Mesothelial cell of epicardium (in vitro differentiated cells): ENCODE data around the gene TGFBR3. TPM values are rescaled to one million over a fixed set of nuclear protein-coding genes. Genes with fewer than 3 reads are reported as not detected.
A peak's percentile ranks its signal among the peaks of the same experiment; 100 is the strongest.

ENCODE experiments used
- DNase-seq, 2 experiments: peaks; one replicate each; pipeline ENCODE4 v3.0.0; 2021; ENCODE audit warnings: low spot score in 2 of 2; ENCODE audit not compliant: unreplicated experiment in 2 of 2
- H3K27ac Mint-ChIP-seq: 2 replicates; pipeline ENCODE4 v1.8.0; 2021; ENCODE audit warnings: mixed read lengths
- H3K27me3 Mint-ChIP-seq: 2 replicates; pipeline ENCODE4 v1.8.0; 2021; ENCODE audit warnings: low read depth, mixed read lengths
- H3K36me3 Mint-ChIP-seq: 2 replicates; pipeline ENCODE4 v1.8.0; 2021; ENCODE audit warnings: mixed read lengths
- H3K4me1 Mint-ChIP-seq: 2 replicates; pipeline ENCODE4 v1.8.0; 2021; ENCODE audit warnings: mixed read lengths
- H3K4me3 Mint-ChIP-seq: 2 replicates; pipeline ENCODE4 v1.8.0; 2021; ENCODE audit warnings: mild to moderate bottlenecking, moderate library complexity, mixed read lengths
- H3K9me3 Mint-ChIP-seq: 2 replicates; pipeline ENCODE4 v1.8.0; 2021; ENCODE audit warnings: mixed read lengths
- total RNA-seq: library from RNA; stranded (reverse); gene quantifications from 3 replicates; pipeline ENCODE4 v1.2.1, GENCODE V29; 2021
- TF ChIP-seq, protein P1 (sequence below): fragments of 200-600 bp; sonication (generic); IDR thresholded peaks from one replicate; pipeline ENCODE4 v1.5.0; 2021; ENCODE audit warnings: antibody characterized with exemption; ENCODE audit not compliant: unreplicated experiment

The TGFBR3 gene
- total RNA-seq, 1 donor from 2014 or later = 20.7 TPM

DNA sequence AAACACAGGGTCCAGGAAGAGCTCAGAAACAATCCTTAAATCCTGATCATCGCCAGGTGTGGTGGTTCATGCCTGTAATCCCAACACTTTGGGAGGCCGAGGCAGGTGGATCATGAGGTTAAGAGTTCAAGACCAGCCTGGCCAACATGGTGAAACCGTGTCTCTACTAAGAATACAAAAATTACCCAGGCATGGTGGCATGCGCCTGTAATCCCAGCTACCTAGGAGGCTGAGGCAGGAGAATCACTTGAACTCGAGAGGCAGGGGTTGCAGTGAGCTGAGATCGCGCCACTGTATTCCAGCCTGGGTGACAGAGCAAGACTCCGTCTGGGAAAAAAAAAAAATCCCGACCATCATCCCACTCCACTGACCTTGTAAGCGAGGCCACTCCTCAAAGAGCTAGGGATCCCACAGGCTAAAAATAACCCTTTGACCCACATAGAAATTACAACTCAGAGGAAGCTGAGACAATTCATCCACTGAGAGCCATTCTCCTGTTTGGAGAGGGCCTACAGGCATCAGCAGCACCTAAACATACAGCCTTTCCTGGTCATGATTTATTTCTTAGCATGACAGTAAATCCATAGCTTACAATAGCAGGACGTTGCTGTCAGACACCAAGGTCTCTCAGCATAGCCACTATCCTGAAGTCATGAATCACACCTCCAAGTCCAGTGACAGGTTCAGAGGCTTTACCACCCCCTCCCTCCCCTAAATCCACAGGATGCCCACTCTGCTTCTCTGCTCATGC lies 66.7 kb downstream of the TGFBR3 start:
- TF ChIP-seq, protein P1, sequence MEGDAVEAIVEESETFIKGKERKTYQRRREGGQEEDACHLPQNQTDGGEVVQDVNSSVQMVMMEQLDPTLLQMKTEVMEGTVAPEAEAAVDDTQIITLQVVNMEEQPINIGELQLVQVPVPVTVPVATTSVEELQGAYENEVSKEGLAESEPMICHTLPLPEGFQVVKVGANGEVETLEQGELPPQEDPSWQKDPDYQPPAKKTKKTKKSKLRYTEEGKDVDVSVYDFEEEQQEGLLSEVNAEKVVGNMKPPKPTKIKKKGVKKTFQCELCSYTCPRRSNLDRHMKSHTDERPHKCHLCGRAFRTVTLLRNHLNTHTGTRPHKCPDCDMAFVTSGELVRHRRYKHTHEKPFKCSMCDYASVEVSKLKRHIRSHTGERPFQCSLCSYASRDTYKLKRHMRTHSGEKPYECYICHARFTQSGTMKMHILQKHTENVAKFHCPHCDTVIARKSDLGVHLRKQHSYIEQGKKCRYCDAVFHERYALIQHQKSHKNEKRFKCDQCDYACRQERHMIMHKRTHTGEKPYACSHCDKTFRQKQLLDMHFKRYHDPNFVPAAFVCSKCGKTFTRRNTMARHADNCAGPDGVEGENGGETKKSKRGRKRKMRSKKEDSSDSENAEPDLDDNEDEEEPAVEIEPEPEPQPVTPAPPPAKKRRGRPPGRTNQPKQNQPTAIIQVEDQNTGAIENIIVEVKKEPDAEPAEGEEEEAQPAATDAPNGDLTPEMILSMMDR = no peak

GRCh38 chr1:91818713-91818975 lies 67.3 kb downstream of the TGFBR3 start:
- TF ChIP-seq, protein P1 = no peak
- no peak for DNase-seq
- H3K4me3 Mint-ChIP-seq = no peak overlapping the region

More for the DNA sequence above, 66.7 kb downstream of the TGFBR3 start:
- Mint-ChIP-seq H3K27me3 (no peaks in the 10 kb centered on the region), H3K36me3 (no peaks in the 10 kb centered on the region), H3K9me3 (no peaks in the 10 kb centered on the region), H3K4me3 (no peak overlapping the region), H3K4me1 (peaks cover 35% of the 10 kb centered on the region), H3K27ac (peak overlapping the region; percentile 50)
- DNase-seq = no peak

DNA sequence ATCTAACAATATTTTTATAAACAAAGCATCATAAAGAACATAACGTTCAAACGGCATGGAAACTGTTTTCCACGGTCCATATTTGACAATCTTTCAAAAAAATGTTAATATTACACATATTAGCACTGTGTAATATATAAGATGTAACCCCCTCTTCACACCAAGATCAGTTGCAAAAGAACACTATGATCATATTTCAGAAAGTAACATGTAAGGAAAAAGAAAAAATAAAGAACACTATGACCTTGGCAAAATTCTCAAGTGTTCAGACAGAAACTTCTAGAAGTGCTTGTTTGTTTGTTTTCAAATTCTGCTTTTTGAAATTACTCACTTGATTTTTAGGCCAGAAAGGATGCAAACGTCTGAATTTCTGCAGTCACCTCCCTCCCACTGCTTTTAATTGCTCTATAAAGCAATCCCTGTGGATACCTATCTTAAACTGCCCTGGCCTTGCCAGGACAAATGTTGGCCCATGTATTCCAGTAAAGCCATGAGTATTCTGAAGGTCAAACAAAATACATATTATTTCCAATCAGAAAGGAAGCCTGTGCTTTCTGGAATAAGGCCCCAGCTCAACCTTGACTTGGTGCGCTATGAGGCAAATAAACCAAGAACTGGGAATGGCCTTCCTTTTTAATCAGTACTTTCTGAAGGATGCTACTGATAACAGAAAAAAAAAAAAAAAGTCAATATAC lies 68.6 kb downstream of the TGFBR3 start:
- H3K27me3 Mint-ChIP-seq = no peaks in the 10 kb centered on the region
- H3K9me3 Mint-ChIP-seq = peaks cover 4% of the 10 kb centered on the region
- TF ChIP-seq, protein P1 = no peak
- no peak overlapping the region for H3K4me3 Mint-ChIP-seq
- peaks cover 35% of the 10 kb centered on the region for H3K4me1 Mint-ChIP-seq
- no peak for DNase-seq
- H3K36me3 Mint-ChIP-seq = no peaks in the 10 kb centered on the region
- no peak overlapping the region for H3K27ac Mint-ChIP-seq

More at GRCh38 chr1:91818713-91818975, 67.3 kb downstream of the TGFBR3 start:
- Mint-ChIP-seq H3K27me3 (no peaks in the 10 kb centered on the region), H3K9me3 (no peaks in the 10 kb centered on the region), H3K27ac (peak overlapping the region; percentile 50), H3K4me1 (peaks cover 35% of the 10 kb centered on the region), H3K36me3 (no peaks in the 10 kb centered on the region)

DNA sequence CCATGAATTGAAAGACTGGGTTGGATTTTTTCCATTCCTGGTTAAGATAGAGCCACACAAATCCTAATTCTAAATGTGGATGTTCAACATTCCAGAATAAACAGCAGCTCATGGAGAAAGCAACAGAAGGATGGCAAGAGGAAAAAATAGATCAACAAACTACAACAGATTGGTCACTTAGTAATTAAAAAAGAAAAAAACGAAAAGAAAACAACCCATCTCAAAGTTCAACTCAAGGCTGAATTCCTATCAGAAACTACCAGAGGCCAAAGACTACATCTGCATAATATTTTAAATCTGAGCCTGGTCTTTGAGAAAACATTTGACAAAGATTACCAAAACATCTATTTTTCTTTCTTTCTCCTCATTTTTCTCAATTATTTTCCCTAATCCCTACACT lies 69.9 kb downstream of the TGFBR3 start:
- no peak overlapping the region for H3K4me3 Mint-ChIP-seq
- TF ChIP-seq, protein P1 = no peak
- H3K4me1 Mint-ChIP-seq = peaks cover 39% of the 10 kb centered on the region
- peaks cover 4% of the 10 kb centered on the region for H3K9me3 Mint-ChIP-seq
- DNase-seq = no peak
- H3K36me3 Mint-ChIP-seq = no peaks in the 10 kb centered on the region
- H3K27ac Mint-ChIP-seq = no peak overlapping the region
- H3K27me3 Mint-ChIP-seq = no peaks in the 10 kb centered on the region

DNA sequence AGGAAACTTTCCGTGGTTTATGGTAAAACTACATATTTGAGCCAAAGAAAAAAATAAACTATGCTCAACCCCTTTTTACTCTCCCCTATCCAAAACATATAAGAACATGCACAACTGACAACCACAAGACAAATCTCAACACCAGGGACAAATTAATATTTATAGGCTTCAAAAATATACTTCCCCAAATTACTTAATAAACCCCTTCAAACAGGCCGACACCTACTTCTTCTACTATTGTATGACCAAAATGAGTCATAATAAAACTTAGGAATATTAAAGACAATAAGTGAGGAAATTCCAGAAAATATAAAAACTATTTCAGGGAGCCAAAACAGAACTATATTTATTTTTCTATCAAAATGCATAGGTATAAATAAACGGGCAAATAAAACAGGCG lies 71.5 kb downstream of the TGFBR3 start:
- TF ChIP-seq, protein P1 = no peak
- H3K27me3 Mint-ChIP-seq = no peaks in the 10 kb centered on the region
- peaks cover 34% of the 10 kb centered on the region for H3K4me1 Mint-ChIP-seq
- DNase-seq = no peak
- H3K9me3 Mint-ChIP-seq = peaks cover 4% of the 10 kb centered on the region
- no peak overlapping the region for H3K27ac Mint-ChIP-seq
- no peak overlapping the region for H3K4me3 Mint-ChIP-seq
- H3K36me3 Mint-ChIP-seq = no peaks in the 10 kb centered on the region
